HFF-Myc (cell line): ENCODE results near the gene RAPGEF1.

ENCODE experiments used
- DNase-seq: peaks from one replicate; pipeline ENCODE4 v3.0.0-alpha.2; 2011; ENCODE audit warnings: low read depth; ENCODE audit errors: extremely low read depth
- H3K4me3 ChIP-seq: replicated peaks from 2 replicates; pipeline ENCODE4 v1.5.1; 2011; ENCODE audit warnings: low read depth, mild to moderate bottlenecking, control low read depth, low read length
- TF ChIP-seq, protein P1 (sequence below): IDR thresholded peaks from 2 replicates; pipeline ENCODE4 v1.5.1; 2012; ENCODE audit warnings: mild to moderate bottlenecking, low read depth, low read length, control low read depth; ENCODE audit errors: missing control alignments

RAPGEF1 gene

DNA sequence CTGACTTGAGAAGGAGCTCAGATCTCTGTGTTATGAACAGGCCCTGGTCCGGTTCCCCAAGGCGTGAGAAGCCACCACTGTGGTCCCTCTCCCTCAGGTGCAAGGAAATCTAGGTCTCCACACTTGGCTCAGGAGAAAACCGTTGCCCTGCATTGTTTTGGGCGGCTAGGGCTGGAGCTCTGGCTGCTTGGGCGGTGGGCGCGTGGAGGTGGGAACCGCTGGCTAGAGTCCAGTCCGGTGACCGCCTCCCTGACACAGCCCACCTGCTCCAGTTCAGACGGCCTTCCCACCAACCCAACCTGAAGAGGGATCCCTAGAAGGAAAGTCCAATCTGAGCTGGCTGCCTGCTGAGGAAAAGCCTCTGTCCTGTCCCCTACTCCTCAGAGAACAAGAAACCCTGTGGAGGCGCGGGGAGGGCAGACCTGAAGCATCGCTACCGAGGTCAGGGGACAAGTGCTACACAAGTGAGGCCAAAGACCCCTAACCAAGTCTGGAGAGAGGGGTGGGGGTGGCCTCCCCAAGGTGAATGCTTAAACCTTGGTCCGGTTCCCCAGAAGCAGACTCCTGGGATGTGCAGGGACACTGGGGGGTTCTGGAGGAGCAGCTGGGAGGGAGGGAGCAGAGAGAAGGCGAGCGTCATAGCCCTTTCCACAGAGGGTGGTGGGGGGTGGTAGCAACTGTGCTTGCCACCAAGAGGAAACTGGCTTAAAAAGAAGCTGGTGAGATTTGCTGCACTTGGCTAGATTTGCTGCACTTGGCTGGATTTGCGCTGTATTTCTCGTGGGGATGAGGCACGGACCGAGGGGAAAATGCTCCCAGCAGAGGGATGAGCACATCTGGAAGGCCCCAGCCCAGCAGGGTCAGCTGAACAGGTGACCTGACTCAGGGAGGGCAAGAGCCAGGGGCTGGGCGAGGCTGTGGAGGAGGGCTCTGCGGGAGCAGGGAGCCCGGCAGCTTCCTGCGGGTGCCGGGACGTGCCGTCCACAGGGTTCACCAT lies 65.2 kb downstream of the RAPGEF1 start:
- TF ChIP-seq, protein P1, sequence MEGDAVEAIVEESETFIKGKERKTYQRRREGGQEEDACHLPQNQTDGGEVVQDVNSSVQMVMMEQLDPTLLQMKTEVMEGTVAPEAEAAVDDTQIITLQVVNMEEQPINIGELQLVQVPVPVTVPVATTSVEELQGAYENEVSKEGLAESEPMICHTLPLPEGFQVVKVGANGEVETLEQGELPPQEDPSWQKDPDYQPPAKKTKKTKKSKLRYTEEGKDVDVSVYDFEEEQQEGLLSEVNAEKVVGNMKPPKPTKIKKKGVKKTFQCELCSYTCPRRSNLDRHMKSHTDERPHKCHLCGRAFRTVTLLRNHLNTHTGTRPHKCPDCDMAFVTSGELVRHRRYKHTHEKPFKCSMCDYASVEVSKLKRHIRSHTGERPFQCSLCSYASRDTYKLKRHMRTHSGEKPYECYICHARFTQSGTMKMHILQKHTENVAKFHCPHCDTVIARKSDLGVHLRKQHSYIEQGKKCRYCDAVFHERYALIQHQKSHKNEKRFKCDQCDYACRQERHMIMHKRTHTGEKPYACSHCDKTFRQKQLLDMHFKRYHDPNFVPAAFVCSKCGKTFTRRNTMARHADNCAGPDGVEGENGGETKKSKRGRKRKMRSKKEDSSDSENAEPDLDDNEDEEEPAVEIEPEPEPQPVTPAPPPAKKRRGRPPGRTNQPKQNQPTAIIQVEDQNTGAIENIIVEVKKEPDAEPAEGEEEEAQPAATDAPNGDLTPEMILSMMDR = no peak
- no peak for DNase-seq
- no peak overlapping the region for H3K4me3 ChIP-seq

DNA sequence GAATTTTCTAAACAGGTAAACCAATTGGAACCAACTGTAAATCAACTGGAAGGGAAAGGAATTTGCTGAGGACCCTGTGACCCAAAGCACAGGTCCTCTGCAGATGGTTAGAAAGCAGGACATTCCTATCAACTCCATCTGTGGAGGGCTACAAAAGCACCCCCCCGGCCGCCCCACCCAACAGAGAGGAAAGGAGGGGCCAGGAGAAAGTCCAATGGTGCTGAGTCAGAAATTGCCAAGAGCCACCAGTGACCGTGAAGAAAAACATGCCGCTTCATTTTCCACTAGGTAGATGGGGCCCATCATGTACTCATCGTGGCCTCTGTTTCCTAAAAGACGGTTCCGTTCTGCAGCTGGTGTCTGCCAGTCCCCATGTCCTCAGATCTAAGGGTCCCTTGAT lies 66.3 kb downstream of the RAPGEF1 start:
- no peak for DNase-seq
- TF ChIP-seq, protein P1 = no peak
- H3K4me3 ChIP-seq = no peak overlapping the region

DNA sequence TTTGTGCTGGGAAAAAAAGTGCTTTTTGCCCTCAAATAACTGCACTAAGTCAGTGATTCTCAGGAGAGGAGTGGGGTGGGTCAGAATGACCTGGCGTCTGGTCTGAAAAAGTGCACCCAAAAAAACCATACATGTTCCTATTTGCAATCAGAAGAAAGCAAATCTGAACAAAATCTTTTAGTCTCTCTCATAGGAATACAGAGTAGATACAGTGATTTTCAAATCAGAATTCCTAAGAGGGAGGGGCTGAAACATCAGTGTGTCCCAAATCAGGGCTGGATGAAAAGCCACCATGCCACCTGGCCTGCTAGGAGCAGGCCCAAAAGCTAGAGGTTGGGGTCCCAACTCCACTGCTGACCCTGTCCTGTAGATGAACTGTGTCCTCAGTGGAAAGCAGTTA lies 66.8 kb downstream of the RAPGEF1 start:
- H3K4me3 ChIP-seq = no peak overlapping the region
- TF ChIP-seq, protein P1 = no peak
- DNase-seq = no peak

DNA sequence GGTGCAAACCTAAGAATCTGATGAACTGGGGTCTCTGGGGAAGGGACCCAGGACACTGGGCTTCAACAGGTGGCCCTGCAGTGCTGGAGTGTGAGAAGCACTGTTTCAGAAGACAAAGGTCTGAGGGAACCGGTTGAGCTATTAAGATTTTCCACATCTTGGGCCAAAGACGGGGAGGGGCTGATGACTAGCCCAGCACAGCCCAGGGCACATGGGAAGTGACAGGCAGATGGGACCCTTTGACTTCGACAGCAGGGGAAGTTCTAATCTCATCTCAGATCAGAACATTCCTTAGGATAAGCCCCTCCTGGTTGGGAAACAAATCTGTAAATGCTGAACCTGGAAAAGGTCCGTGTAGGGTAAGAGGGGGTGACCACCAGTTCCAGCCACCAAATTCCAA lies 67.4 kb downstream of the RAPGEF1 start:
- DNase-seq = no peak
- TF ChIP-seq, protein P1 = no peak
- no peak overlapping the region for H3K4me3 ChIP-seq

DNA sequence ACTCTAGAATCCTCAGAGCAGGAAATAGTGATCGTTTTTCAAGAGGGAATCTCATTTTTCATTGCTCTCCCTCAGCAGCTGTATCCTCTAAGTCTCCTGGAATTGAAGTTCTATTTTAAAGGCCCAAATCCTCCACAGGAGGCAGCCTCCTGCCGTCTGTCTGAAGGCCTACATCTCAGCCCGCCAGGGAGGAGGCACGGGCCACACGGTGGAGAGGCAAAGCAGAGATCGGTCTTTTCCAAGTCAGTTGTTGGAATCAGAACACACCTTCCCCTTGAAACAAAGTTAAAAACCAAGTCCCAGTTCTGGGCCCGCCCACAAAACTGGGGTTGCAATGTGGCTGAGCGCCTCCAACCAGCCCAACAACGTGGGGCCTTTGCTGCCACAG lies 68.7 kb downstream of the RAPGEF1 start:
- TF ChIP-seq, protein P1 = no peak

DNA sequence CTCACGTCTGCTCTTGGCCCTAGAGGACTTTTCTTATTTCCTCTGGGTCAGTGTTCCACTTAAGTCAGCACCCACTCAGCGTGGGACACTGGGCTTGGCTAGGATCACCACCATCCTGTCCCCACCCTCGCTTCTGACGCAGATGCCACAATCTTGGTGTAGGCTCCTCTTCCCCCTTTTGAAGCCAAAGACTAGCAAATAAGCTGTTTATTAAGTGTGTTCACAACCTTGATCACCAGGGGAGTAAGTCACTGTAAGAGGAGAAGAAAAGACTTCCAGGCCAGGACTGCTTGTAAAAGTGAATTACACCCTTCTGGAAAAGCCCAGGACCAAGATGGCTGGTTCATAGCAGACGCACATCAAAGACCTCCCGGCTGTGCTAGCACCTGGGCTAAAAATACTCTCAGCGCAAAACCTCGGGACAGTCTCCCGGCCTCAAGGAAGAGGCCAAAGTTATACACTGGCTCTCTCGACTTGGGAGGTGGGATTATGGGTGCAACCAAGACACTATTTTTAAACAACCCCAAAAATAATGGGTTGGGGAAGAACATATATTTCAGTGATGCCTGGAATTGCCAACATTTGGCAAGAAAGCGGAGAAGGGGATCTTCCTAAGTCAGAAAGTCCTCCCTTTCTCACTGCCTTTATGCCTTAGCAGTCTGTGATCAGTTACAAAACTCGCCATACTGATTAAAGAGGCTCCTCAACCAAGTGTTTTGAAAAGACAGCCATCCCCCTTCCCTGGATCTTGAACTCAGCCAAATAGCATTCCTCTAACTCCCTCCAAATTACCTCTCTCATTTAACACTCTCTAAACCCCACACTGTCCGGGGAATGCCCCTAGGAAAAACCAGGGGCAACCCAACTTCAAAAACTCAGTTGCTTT lies 69.4 kb downstream of the RAPGEF1 start:
- TF ChIP-seq, protein P1 = no peak
- no peak for DNase-seq
- H3K4me3 ChIP-seq = no peak overlapping the region

More for the DNA sequence above, 68.7 kb downstream of the RAPGEF1 start:
- H3K4me3 ChIP-seq = no peak overlapping the region
- DNase-seq = no peak
